ENCODE data around the gene CACNA1B. TPM values are rescaled to one million over a fixed set of nuclear protein-coding genes. Genes with fewer than 3 reads are reported as not detected.

The CACNA1B gene
- total RNA-seq, 1 donor from 2014 or later: under 0.01 TPM

GRCh38 chr9:138009803-138010690 lies 132.5 kb downstream of the CACNA1B start:
- TF ChIP-seq CTCF (conservative IDR thresholded peaks at IDR 0.05; ENCODE audit: low read depth, low read length): no peak
- no peak overlapping the region for H3K4me3 ChIP-seq (ENCODE audit: low read depth, low read length)
- no peak for DNase-seq (ENCODE audit: low read depth)

- TF ChIP-seq CTCF (conservative IDR thresholded peaks at IDR 0.05; ENCODE audit: low read depth, low read length): no peak
Measured at GRCh38 chr9:138010861-138011260, 133.3 kb downstream of the CACNA1B start.

GRCh38 chr9:138011951-138012500 lies 134.4 kb downstream of the CACNA1B start:
- no peak for TF ChIP-seq CTCF (conservative IDR thresholded peaks at IDR 0.05; ENCODE audit: low read depth, low read length)
- no peak overlapping the region for H3K4me3 ChIP-seq (ENCODE audit: low read depth, low read length)
- no peak for DNase-seq (ENCODE audit: low read depth)

More at GRCh38 chr9:138010861-138011260, 133.3 kb downstream of the CACNA1B start:
- DNase-seq (ENCODE audit: low read depth): no peak
- no peak overlapping the region for H3K4me3 ChIP-seq (ENCODE audit: low read depth, low read length)

- no peak overlapping the region for H3K4me3 ChIP-seq (ENCODE audit: low read depth, low read length)
- DNase-seq (ENCODE audit: low read depth): no peak
- no peak for TF ChIP-seq CTCF (conservative IDR thresholded peaks at IDR 0.05; ENCODE audit: low read depth, low read length)
Measured at GRCh38 chr9:138013273-138013672, 135.7 kb downstream of the CACNA1B start.

GRCh38 chr9:138013836-138014562 lies 136.4 kb downstream of the CACNA1B start:
- DNase-seq (ENCODE audit: low read depth): no peak
- TF ChIP-seq CTCF (conservative IDR thresholded peaks at IDR 0.05; ENCODE audit: low read depth, low read length): no peak
- H3K4me3 ChIP-seq (ENCODE audit: low read depth, low read length): no peak overlapping the region

- DNase-seq (ENCODE audit: low read depth): no peak
- no peak overlapping the region for H3K4me3 ChIP-seq (ENCODE audit: low read depth, low read length)
- TF ChIP-seq CTCF (conservative IDR thresholded peaks at IDR 0.05; ENCODE audit: low read depth, low read length): no peak
Measured at GRCh38 chr9:138014563-138014945, 137.0 kb downstream of the CACNA1B start.
